Colon (tissue), 2 donors: ENCODE measurements around the gene ARHGAP22.

ENCODE experiments used
- FAIRE-seq: peaks from 2 replicates; lab custom pipeline; 2012; peaks lifted over from hg19 to GRCh38; lab: Jason Lieb, UNC
- donor health status: control.
- donor health status: control.

The ARHGAP22 gene

DNA sequence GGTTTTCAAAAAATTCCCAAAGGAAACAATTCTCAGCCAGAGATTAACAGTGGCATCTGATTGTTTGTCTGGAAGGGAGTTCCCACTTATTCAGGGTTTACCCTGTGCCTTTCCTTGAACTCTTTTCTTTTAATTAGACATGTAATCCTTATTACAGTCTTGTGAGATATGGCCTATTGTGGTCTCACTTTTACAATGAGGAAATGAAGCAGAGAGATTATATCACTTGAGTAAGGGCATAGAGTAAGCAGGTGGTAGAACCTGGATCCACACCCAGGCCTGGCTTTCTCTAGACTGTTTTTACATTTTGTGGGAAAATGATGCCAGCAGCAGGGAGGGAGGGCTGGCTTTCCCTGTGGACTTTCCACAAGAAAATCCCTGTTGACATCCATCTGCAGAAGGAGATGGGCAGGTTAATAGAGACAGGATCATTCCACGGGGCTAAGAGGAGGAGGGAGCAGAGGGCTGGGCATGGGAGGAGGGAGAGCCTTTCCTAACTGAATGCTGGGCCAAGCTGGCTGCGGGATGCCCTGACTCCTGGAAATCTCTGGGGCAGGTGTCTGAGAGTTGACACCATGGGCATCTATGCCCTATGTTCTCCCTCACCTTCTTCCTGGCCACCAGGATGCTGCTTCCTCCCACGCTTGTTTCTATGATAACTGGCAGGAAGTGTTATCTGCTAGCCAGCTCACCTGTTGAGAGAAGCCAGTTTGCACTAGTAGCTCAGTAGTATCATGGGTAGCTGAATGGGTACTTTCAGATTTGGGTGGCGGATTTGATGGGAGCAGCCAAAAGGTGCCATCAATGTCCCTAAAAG, 28.7 kb upstream of the ARHGAP22 start:
- no peak for FAIRE-seq

DNA sequence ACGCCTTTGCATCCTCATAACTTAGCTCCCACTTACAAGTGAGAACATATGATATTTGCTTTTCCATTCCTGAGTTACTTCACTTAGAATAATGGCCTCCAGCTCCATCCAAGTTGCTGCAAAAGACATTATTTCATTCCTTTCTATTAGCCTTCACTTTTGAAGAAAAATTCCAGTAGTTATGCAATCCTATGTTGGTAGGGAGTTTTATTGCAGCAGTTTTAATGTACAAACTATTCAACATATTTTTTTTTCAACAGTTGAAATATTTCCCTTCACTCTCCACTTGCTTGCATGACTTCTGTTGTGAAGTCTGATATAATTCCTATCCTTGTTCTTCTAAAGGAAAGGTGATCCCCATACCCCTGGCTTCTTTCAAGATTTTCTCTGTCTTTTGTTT, 27.3 kb upstream of the ARHGAP22 start:
- FAIRE-seq: no peak

DNA sequence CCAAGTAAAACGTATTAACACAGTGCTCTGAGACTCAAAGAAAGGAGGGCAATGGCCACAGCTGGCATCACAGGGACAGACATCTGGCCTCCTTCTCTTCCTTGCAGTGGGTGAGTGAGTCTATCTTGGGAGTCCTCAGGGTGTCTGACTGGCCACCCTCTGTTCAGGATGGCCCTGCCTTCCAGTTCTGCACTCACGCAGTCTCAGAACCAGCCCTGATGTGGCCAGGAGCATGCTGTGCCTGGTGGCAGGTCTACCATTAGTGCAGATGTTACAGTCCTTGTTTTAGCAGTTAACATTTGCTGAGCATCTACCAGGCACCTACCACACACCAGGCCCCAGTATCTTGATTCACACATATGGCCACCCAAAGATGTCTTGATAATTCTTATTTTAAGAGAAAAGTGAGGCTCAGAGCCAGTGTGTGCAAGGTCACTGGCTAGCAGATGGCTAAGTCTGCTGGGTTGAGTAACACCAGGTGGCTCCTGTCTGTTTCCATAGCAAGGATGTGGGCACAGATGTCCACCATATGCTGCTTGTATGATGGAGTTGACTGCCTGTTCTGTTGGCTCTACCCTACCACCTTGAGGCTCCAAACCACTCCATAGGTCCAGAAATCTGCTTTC, 23.2 kb upstream of the ARHGAP22 start:
- no peak for FAIRE-seq

DNA sequence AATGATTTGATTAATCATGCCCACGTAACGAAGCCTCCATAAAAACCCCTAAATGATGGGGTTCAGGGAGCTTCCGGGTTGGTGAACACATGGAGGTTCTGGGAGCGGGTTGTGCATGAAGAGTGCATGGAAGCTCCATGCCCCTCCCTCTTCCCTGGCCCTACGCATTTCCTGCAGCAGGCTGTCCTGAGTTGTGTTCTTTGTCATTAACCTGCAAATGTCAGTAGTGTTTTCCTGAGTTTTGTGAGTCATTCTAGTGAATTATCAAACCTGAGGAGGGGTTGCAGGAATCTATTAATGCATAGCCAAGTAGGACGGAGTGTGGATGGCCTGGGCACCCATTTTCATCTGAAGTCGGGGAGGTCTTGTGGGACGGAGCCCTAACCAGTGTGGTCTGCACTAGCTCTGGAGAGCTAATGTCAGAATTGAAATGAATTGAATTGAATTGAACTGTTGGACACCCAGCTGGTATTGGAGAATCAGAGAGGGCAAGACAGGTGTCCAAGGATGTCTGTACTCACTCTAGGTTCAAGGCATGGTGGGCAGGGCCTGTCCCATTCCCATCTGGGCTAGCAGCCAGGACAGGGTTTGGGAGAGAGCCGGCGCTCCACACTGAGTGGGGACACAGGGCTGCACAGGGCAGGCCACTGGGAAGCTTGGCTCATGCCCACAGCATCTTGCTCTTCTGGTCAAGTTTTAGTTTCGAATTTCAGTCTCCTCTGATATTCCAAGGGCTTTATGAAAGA, 22.3 kb upstream of the ARHGAP22 start:
- no peak for FAIRE-seq

DNA sequence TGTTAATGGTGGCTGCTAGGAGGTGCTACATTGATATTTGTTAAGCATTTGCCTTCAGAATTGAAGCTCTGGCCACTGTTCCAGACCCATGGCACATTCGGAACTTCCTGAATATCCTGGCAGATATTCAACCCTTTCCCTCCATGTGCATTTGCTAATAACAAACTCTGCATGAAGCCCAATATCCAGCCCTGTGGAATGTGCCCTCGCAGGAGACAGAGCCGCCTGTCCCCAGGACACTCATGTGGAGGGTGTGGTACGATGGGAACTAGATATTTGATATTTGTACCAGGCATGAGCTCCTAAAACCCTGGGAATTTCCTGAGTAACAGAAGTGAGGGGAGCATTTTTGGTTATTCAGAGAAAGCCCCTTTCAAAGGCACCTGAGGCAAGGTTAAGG, 21.6 kb upstream of the ARHGAP22 start:
- no peak for FAIRE-seq

DNA sequence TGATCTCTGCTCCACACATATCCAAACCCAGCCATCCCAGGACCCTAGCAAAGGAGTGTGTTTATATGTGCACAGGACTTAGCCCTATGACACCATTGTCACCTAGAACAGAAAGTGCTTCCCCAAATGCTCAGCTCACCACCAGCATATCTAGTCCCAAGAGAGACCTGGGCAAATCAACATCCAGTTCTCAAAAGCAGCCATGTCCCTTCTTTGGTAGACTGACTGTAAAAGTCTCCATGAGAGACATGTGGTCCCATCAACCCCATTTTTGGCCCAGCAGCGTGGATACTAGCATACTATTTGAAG, 20.9 kb upstream of the ARHGAP22 start:
- no peak for FAIRE-seq

DNA sequence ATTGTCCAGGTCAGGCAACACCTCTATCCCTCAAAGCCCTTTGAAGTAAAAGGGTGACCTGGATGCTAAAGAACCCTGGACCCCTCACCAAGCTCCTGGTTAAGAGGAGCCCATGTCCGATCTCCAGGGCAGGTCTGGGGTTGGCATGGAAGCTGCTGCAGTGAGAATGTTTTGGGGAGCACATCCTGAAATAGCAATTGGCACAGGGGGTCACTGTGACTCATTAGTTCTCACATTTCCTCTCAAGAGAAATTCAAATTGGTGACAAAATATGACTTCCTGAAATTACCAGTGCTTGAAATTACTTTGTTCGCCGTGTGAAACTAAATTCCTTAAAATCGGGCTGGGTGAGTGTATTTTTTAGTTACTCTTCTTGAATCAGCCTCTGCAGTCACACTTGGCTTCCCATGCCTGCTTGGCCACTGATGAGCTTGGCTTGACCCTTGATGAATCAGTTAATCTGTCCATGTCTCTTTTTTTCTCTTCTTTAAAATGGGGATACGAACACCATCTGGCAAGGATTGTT, 18.8 kb upstream of the ARHGAP22 start:
- no peak for FAIRE-seq

DNA sequence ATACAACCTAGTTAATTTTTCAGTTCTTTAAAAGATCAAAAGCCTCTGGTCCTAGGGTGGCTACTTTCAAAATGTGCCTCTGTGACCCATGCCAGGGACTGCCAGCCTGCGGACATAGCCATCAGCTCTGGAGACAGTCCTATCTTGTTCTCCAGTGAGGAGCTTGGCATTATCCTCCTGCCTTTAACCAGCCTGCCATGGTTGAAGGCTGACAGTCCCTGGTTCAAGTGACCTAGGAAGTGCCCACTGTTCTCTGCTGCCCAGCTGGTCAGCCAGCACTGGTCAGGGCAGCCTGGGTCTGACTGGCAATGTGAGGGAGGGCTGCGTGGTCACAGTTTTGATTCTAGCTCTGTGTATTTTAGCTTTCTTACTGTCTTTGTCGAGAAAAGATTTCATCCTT, 18.1 kb upstream of the ARHGAP22 start:
- no peak for FAIRE-seq

DNA sequence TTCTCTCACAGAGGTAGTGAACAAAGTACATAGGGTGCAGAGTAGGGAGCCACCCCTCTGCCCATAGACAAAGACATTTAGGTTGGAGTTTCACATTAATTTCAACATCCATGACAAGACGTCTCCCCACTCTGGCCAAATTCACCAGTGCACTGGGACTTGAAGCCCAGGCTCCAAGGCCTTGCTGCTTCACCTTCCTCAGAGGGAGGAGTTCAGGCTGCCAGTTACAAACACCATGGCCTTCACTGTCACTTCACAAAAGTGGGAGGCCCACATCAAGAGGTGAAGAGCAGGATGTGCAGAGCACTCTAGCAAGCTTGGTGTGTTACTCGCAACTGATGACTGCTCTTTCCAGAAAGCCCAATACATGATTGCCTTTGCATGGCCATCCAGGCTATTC, 15.8 kb upstream of the ARHGAP22 start:
- no peak for FAIRE-seq

DNA sequence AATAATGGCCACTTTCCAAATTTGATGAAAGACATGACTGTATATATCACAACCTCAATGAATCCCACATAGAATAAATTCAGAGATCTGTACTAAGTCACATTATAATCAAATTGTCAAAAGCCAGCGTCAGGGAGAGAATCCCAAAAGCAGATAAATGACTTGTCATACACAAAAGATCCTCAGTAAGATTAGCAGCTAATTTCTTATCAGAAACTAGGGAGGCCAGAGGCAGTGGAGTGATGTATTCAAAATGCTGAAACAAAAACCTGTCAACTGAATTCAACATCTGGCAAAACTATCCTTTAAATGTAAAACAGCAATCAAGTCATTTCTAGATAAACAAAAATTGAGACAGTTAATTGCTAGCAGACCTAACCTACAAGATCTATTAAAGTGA, 11.6 kb upstream of the ARHGAP22 start:
- no peak for FAIRE-seq

DNA sequence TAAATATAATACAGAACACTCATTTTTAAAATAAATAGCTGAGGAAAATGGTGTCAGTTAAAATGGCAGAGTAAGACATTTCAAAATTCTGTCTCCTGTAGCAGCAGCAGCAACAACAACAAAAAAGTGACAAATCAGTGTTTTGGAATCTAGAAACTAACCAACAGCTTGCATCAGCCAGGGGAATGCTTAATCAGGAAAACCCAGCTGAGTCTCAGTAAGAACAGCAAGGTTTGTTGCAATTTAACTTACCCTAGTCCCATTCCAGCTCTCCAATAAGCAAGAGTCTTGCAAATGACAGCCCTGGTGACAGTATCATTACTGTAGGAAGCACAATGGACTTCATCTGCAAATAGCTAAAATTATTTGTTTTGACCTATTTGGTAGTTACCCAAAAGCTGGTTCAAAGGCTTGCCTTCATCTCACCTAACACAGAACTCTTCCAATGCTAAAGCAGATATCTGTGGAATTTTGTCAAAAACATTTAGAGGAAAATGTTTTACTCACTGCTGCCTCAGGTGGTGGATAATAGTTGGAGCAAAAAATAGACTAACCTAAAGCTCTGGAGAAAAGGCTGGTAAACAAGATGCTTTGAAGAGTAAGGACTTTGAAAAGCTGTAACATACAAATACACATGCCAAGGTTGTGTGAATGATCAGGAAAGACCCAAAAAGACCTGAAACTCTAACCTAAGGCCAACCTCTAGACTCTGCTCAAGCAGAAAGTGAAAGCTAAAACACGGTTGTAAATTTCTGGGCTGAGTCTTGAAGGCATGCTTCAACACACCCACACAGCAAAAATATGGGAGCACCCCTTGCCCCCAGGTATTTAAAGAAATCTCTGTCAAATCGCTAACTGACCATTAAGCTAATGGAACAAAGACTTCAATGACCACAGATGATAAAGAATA, 9.9 kb upstream of the ARHGAP22 start:
- FAIRE-seq: no peak

DNA sequence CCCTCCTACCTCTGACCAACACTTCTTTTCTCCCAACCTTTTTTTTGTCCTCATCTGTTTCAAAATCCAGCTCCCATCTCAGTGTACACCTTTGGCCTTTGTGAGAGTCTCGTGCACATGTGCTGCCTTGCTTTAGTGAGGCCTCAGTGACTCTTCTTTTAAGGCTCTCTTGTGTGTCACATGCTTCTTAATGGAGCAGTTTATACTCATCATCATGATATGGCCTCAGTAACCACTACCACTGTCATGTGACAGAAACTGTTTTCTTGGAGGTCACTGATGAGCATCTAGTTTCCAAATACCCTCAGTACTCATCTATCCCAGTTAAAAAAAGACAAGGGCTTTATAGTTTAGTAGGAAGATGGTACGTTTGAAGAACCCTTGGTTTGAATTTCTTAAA, 8.1 kb upstream of the ARHGAP22 start:
- FAIRE-seq: no peak

DNA sequence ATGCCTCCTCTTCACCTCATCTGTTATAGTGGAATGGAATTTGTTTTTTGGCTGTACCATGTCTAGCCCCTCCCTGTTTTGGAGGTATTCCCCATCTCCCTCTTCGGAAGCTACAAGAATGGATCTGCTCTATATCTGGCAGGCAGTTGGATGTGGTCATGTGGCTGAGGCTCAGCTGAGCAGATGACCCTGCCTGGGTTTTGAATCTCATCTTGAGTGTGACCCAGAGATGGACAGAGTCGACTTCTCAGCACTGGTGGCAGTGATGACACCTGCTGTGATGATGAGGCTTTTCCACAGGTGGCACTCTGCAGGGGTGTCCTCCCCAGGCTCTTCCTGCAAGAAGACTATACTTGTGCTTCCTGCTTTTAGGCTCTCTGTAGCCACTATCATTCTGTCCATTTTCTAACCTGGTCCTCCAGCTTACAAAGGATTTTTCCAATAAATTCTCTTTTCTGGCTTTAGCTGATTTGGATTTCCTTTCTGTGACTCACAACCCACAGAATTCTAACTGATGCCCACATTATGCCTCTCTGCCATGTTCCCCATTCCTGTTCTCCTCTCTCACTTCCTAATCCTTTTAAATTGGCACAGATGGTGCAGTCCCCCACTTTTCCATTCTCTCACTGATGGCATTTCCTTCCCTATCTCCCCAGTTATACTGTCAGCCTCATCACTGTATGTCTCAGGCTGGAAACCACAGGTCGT, 7.5 kb upstream of the ARHGAP22 start:
- FAIRE-seq: no peak

DNA sequence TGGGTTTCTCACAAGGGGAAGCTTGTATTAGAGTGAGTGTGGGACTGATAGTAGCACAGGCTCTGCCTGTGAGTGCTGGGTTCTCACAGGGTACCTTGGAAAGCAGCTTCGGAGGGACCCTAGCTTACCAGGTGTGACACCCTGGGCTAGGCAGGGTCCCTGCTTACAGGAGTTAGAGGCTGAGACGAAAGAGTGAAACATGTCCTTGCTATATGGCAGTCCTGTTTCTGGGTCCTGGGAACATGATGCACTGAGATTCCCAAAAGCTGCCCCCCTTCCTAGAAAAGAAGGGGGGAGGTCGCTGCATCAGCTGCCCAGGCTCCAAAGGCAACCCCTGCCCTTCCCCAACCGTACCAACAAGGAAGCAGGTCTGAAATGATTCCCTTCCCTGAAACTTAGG, 6.3 kb upstream of the ARHGAP22 start:
- no peak for FAIRE-seq

DNA sequence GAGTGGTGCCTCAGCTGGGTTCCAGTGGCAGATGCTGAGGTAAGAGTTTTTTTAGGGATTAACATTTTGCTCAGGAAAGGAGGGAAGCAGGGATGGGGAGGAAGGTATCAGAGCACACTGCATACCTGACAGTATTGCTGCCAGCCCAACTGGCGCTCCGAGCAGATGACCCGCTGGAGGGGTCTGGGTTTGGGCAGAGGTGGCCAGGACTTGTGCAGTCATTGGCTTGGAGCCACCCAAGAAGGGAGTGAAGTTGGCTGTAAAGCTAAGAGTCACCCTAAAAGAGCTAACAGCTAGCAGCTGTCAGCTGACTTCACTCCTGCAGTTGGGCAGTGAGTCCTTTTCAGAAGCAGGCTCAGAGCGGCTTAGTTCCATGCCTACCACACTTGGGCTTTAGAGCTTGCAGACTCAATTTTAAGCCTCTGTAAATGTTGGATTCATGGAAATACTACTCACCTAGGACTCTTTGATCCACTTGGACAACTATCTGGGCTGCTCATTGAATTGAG, 5.8 kb upstream of the ARHGAP22 start:
- FAIRE-seq: no peak

DNA sequence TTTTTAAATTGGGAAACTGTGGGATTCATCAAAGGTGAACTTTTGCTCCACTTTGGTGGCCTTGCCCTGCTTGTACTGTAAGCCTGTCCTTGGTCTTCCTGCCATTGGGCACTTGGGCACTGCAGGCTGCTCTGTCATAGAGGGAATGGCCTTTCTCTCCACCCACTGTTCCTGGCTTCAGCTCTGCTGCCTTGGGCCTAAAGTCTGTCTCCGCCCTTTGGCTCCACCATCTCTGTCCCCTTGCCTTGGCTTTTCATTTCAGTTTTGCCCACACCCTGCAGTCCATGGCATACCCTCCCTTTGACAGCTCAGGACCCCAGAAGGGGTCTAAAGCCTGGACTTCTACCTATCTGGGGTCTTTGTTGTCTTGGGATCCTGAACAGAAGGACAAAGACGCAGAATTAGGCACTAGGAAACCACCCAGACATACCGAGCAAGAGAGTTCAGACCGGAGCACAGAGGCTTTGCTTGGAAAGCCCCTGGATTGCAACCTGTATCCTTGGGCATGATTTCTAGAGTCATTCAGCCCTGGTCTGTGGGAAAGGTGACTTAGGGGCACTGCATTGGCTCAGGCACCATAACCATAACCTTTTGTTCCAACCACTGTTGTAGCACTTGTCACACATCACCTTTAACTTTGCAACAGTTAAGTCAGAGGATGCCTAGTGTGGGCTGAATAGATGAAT, 5.2 kb upstream of the ARHGAP22 start:
- no peak for FAIRE-seq

DNA sequence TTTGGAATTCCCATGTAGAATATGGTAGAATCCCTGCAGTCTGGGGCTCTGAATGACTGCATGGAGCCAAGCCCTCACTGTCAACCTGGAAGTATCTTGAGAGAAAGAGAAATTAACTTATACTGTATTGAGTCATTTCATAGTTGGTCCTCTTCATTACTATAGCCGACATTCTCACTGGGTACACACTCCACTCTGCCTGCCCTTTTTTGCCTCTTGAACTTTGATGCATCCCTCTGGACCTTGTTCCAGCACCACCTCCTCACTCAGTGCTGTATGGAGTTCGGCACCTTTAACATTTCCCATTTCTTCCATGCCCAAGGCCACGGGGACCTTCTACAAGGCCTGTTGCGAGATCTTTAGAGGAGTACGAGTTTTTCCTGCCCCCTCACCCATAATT, 4.6 kb upstream of the ARHGAP22 start:
- no peak for FAIRE-seq

DNA sequence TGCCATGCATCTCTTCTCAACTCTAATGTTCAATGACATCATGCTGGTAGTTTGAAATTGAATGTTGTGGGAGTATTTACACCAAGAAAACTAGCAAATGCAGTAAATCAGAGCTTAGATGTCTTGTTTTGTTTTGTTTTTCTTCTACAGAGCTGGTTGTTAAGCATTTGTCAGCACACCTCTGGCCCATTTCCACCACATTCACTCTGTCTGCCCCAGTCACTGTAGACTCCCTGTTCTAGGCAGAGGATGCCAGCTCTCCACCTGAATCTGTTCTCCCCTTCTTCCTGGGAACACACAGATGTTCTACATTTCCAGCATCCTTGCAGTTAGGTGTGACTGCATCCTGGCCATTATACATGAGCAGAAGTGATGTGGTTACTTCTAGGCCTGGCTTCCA, 4.1 kb upstream of the ARHGAP22 start:
- no peak for FAIRE-seq

DNA sequence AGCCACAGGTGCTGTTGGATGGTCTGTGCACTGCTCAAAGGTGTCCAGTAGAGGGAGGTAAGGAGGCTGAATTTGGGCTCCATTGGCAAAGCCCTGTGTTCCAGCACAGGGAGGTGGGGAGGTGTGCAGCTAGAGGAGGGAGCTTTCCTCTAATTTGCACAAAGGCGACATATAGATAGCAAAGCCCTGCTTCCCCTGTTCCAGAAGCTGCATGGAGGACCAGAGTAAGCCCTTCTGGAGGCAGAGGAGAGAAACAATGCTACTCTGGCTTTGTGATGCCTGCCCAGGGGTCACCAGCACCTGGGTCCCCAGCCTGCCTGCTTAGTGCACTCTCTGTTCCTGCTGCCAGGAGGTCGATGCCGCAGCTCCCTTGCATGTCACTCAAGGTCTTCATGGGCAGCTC, 3.4 kb upstream of the ARHGAP22 start:
- FAIRE-seq: no peak

DNA sequence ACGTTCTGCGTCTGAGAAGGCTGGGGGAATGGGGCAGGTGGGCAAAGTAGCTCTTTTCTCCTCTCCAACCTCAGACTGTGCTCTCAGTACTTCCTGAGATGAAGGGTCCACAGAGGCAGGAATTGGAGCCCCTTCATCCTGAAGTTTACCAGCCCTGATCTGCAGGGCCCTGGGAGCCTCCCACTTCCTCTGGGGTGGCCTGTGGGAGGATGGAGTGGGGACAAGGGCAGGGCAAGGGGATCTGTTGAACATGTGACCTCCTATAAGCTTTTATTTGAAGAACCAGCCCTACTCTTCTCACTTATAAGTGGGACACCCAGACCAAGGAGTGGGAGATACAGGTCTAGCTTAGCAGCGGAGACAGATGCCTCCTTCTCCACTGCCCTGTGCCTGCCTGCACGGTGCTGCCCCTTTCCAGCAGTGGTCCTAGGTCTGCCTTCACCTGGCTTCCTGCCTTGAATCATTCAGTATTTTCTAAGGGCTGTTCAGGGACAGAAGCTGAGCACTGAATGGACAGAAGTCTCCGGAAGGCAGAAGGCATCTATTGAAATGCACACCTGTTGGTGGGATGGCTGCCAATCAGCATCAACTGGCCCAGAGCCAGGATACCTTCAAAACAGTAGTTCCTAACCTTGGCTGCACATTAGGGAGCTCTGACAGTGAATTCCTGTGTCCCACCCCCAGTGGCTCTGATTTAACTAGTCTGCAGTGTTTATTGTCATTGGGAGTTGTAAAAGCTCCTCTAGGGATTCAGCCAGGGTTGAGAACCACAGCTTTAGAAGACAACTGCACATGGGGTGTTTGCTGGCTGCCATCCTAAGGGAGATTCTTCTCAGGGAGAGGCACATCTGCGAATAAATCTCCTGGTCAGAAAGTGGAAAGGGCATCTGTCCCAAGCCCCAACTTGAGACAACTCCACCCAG, 2.7 kb upstream of the ARHGAP22 start:
- FAIRE-seq: no peak
